Islet of Langerhans (tissue), 1 donor: ENCODE measurements around the gene METTL13.

ENCODE experiments used
- FAIRE-seq: peaks from one replicate; lab custom pipeline; 2011; peaks lifted over from hg19 to GRCh38; lab: Jason Lieb, UNC

The METTL13 gene

DNA sequence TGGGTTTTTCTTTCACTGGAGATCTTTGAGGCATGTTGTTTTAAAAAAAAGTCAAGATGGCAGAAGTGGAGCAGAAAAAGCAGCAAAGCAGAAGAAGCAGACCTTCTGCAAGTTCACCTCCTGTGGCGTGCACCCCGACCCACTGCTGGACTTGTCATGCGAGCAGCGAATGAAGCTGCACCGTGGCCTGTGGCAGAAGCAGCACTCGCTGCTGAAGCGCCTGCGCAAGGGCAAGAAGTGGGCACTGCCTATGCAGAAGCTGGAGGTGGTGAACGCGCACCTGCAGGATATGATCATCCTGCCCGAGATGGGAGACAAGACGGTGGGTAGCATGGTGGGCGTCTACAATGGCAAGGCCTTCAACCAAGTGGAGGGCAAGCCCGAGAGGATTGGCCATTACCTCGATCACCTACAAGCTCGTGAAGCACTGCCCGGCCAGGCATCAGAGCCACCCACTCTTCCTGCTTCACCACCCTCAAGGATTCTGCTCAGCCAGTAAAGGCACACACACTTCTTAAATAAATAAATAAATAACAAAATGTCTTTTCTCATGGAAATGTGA, 22.1 kb downstream of the METTL13 start:
- no peak for FAIRE-seq

DNA sequence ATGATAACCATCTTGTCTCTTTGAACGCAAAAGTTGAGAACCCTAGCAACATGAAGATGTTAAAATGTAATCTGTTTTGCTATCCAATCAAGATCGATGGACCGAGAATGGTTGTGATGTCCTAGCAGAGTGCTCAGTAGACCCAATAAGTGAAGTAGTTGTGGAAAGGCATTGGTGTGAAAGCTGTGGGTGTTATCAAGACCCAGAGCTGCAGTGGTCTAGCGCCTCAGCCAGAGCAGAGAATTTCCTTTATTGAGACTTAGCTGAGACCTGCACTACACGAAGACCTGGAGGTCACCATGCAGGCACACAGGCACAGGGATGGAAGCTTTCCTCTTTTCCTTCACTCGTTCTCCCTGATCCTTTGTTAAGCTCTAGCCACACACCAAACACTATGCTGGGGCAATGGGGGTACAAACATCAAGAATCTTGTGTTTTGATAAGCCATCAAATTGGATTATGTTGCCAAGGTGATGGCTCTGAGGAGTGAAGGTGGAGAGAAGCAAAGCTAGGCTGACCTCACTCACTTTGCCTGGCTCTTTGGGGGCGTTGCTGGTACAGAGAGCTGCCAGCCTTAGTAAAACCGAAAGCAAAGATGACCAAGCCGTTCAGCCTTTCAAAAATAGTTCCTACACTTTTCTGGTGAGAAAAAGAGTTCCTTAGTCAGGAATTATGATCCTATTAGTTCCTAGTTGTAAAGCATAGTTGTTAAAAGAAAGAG, 24.1 kb downstream of the METTL13 start:
- no peak for FAIRE-seq

DNA sequence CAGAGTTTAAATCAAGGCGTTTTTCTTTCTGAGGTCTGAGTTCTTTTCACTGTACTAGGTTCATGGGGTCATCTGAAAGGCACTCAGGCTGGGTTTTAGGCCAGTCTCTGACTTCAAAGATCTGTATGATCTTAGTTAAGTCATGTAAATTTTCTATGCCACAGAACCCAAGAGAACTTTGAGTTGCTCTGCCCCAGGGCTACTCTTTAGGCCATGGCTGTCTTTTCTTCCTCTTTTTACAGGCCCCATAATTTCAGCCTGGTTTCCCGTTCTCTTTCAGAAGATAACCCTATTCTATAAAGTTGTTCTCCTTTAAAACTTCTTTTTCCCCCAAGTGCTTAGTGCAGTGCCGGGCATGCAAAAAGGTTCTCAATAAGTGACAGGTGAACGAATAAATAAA, 26.1 kb downstream of the METTL13 start:
- no peak for FAIRE-seq

DNA sequence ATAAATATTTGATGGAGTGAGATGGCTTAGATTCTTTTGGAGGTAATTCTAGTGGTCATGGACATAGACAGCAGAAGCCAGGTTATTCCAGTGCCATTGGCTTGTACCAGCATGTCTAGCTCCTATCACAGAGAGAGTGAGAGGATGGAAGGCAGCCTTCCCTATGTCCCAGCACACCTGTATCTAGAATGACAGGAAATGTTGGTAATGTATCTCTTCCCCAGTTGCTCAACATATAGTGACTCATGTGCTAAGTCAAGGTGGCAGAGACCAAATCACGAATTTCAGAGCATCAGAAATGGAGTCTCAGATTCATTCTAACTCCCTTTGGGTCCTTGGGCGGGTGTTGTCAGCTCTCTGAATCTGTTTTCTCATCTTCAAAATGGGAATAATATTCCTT, 28.4 kb downstream of the METTL13 start:
- FAIRE-seq = no peak

DNA sequence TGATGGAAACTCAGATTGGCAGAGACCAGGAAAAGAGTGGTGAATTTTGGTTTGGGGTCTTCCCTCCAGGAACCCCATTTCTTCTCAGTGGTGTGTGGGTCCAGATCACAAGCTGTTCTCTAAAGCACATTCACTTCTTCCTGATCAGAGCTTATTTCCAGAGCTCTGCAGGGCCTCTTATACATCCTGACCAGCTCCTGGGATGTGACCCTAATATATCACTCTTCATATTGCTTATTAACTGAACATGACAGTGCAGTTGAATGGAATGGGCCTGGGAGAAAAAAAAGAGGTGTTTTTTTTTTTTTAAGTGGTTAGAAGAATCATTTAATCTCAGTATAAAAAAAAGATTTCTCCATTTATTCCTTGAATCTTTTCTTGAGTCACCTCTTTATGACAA, 30.2 kb downstream of the METTL13 start:
- FAIRE-seq = no peak

DNA sequence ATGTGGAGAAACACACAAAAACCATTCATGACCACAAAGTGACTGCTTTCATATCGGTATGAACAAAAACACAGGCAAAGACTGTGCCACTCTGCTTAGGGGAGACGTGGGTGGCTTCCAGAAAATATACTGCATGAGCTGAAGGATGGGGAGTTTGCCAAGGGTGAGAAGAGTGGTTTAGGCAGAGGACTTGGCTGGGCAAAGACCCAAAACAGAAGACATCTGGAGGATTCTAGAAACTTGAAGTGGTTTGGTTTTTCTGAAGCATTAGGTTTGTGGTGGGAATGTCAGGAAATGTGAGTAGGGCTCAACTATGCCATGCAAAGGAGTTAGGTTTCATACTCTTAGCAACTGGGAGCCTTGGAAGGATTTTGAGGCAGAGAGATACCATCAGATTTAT, 33.2 kb downstream of the METTL13 start:
- FAIRE-seq = no peak

DNA sequence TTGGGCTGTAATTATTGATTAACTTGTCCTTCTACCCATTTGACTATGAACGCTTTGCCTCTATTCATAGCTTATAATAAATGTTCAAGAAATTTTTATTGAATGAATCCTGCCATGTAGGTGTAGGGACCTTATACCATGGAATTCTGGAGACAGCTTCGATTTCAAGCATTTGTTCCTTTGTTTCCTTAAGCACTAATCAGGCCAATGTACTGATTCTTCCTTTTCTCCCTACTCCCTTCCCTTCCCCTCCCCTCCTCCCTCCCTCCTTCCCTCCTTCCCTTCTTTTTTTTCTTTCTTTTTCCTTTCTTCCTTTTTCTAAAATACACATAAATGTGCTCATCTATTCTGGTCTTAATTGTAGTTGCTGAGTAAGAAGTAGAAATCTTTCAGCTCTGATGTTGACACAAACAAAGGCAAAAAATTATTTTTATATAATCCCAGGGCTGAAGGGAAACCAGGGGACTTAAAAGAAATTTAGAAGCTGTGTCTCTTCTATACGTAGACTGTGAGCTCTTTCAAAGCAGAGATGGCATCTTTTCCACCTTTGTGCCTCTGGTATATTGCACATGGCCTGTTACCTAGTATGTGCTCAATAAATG, 34.9 kb downstream of the METTL13 start:
- no peak for FAIRE-seq

DNA sequence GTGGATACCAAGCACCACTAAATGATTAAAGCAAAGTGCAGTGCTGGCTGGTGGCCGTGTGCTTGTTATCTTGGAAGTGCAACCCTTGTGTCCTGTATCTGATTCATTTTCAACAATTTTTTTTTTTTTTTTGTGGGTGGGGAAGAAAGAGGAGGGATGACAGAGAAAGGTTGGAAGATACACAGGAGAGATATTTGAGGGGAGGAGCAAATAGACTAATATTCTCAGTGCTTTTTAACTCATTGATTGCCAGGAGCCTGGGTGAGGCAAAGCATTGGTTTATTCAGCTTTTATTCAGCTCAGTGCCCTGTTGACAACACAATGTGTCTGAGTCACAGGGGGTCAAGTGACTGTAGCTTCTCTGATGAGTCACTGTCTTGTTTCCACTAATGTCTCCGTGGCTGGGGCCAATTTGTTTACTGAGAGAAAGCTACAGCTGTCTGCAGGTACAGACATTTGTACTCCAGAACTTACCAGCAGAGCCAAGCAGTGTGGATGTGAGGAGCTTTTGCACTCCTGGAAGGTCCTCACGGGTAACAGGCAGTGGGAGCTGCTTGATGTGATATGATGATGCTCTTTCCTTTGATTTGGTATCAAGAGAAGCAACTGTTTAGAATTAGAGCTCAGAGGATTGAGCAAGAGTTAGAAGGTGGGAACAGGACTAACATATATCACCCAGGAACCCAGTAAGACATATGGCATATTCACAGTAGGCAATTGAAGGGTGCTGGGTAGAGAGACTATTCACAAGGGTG, 36.2 kb downstream of the METTL13 start:
- peak; percentile 70 for FAIRE-seq

DNA sequence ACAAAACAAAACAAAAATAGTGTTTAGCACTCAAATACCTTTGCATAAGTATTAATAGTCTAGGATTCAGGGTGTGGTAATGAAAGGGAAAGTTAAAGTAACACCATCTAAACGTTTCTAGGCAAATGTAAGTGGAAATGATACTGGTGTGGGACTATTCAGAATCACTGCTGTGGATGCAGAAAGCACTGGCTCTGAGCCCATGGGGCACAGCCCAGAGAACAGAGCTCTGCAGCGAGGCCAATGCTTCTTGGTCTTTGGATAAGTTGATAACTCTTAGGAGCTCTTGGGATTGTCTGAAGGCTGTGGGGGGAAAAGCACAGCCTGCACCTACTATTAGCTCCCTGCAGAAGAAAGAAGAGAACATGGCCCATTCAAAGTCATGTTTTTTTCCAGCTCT, 38.5 kb downstream of the METTL13 start:
- FAIRE-seq = no peak

DNA sequence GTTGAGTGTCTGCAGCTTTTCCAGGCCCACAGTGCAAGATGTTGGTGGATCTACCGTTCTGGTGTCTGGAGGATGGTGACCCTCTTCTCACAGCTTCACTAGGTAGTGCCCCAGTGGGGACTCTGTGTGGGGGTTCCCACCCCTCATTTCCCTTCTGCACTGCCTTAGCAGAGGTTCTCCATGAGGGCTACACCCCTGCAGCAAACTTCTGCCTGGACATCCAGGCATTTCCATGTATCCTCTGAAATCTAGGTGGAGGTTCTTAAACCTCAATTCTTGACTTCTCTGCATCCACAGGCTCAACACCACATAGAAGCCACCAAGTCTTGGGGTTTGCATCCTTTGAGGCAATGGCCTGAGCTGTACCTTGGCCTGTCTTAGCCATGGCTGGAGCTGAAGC, 45.5 kb downstream of the METTL13 start:
- FAIRE-seq = no peak

DNA sequence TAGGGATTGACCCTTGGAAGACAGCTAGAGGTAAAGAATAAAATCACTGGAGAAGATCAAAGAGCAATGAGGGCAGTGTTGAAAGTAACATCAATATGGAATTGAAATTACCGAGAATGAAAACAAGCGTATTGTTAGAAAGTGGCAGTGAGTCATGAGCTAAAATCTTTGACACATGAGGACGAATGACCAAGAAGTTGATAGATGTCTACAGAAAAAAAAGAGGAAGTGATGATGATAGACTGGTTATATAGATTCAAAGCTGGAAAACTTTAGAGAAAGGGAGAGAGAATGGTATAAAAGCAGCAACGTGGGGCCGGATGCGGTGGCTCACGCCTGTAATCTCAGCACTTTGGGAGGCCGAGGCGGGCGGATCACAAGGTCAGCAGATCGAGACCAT, 47.3 kb downstream of the METTL13 start:
- no peak for FAIRE-seq

DNA sequence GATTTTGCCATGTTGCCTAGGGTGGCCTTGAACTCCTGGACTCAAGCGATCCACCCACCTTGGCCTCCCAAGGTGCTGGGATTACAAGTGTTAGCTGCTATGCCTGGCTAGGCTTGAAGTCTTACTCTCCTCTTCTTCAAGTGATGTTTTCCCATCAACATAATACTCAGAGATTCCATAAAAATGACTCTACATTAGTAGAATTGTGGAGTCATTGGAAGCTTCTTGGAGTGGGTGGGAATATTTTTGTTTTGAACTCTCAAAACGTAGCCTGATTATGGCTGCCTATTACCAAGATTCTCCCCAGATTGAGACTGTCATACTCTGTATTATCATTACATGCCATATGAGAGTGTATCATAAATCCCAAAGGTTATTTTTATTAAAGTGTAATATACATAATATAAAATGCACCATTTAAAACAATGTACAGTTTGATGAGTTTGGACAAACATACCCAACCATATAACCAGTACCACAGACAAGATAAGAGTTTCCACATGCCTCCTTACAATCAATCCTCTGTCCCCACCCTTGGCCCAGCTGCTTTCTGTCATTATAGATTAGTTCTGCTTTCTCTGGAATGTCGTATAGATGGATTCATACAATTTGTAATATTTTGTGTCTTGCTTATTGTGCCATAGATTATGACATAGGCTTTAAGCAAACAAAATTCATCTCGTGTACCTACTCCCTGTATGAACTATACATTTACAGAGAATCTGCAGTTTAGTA, 51.8 kb downstream of the METTL13 start:
- FAIRE-seq = no peak

DNA sequence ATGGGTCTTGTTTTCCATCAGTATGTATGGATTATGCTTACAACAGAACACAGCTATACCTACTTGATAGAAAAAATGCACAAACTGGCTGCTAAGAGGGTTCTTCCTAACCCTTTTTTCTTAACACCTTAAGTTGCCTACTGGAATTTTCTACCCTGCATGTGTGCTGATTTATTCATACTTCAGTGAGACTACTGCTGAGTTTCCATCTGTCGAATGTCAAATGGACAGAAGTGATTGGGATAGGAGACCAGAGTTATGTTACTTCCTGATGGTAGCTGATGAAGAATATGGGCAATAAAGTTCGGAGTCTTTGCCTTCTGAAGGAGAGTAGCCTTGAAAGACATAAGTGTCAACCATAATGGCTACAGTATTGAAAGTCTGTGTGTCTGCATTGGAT, 53.4 kb downstream of the METTL13 start:
- no peak for FAIRE-seq

DNA sequence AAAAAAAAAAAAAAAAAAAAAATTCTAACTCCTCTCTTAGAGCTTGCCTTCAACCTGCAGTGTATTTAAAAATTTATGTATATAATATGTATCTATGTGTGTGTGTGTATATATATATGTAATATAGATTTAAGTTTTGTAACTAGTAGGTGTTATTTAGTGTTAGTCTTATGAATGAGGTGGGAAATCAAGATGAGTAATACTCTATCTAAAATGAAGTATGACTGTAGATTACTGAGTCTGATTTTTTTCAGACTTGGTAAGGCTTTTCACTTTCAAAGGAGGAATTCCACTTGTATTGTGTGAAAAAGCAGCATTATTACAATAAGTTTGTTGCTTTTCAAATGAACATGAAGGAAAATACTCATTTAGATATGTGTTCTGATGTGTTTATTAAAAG, 54.4 kb downstream of the METTL13 start:
- peak; percentile 61 for FAIRE-seq

DNA sequence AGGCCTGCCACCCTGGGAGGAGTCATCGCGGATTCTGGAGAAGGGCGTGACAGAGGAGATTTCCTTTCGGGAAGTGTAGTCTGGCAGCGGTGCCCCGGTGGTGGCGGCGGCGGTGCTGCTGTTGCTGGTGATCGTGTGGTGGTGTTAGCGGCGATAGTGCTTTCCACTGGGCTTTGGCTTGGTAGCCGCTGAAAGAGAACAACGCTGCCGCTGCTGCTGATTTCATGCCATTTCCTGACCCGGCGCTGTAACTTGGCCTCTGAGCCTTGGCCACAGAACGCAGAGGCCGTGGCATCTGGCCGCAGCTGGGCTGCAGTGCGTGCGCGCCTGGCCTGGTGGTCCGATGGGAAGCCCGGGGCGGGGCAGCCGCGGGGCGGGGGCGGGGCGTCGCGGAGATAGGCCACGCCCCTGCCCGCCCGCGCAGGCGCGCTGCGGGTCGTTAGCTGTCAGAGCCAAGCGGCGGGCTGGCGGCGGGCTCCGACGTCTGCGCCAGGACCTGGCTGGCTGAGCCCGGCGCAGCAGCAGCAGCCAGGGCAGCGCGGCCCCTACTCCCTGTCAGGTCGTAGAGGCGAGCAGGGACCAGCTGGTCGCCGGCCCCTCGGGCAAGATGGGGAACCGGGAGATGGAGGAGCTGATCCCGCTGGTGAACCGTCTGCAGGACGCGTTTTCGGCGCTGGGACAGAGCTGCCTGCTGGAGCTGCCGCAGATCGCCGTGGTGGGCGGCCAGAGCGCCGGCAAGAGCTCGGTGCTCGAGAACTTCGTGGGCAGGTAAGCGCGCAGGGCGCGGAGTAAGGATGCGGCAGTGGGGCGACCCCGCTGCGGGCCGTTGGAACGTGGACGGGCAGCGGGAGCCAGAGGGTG, 59.8 kb downstream of the METTL13 start, which contains the start of gene DNM3:
Gene DNM3 (plus strand): TSS at position 449 of the 861 bp plus-strand sequence. CDS start 159 bp downstream, at position 608.
- FAIRE-seq = no peak

DNA sequence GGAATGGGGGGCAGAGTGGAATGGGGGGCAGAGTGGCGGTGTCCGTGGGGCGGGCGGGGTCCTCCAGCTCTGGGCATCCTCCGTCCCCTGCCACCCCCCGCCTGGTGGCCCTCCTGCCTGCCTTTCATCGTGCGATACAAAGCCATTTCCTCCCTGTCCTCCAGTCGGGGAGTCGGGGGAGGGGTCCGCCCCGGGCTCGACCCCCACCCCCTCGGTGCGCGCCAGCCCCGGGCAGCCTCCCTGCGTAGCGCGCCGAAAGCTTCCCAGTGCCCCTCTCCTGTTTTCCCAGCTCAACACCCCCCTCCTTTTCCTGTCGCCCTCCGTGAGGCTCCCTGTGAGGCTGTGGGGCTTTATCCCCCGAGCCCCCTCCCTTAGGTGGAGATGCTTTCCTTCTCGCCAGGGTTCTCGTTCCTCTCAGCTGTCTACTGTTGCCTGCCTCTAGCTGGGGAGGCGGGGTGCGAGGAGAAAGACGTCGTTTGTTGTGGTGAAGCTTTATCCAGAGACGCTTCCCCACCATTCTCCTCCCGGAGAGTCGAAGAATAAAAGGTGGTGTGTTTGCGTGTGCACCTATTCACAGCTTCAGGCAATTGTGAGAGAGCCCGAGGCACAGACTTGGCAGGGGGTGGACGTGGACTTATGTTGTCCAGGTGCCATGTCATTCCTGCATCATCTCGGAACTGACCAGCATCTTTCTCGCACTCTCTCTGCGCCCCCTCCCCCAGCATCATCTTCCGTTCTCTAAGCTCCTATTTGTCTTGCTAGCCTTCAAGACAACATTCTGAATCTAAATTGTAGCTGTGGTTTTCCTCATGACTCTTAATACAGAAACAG, 60.7 kb downstream of the METTL13 start:
- no peak for FAIRE-seq

DNA sequence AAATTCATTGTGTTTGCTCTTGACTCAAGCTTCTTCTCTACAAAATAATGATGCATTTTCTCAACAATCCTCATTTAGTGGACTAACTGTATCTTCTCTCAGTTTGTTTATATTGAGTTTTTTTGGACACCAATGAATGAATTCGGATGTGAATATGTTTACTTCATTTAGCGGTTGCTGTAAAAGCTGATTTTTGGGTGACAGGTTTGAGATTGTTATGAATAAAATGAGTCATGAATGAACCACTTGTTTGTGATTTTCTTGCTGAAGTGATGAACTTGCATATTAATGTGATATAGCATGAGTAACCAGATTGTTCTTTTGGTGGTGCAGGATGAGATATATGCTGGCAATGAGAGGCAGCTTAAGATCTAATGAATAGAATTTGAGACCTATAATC, 62.9 kb downstream of the METTL13 start:
- no peak for FAIRE-seq

DNA sequence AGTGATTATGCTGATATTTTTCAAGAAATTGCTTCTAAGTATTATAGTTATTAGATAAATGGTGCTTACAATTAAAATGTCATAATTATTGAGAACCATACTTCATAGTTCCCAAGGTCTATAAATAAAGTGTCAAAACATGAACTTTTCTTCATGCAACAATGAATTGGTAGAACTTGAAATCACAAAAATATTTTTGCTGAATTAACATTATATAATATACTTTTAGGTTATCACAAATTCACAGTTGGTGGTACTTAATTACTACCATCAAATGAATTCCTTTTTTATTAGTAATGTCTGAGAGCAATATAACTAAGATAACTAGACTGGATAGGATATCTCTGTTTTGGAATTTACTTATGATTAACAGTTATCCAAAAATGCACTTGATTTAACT, 64.5 kb downstream of the METTL13 start:
- peak; percentile 62 for FAIRE-seq
